Lung (tissue), 12 donors: Measurements from ENCODE around the gene NEB. TPM values are rescaled to one million over a fixed set of nuclear protein-coding genes. Genes with fewer than 3 reads are reported as not detected.

Source experiments
- ATAC-seq: fragments of 200-7000 bp; cut with Tn5 transposase; one replicate; pipeline ENCODE4 v1.9.1; 2020; ENCODE audit warnings: moderate number of reproducible peaks; ENCODE audit not compliant: insufficient read depth, low FRiP score
- DNase-seq, 3 donors: peaks; one replicate each; pipeline ENCODE4 v3.0.0-alpha.2; 2013 to 2017
- H3K27ac ChIP-seq, 2 donors: one replicate each; pipeline ENCODE4 v1.5.1; 2013; ENCODE audit warnings: mild to moderate bottlenecking in 2 of 2, moderate library complexity in 2 of 2, control low read depth in 1 of 2, inconsistent platforms in 1 of 2, low read depth in 1 of 2, low read length in 1 of 2
- H3K27me3 ChIP-seq, 3 donors: one replicate each; pipeline ENCODE4 v1.5.1; 2013; ENCODE audit warnings: low read length in 2 of 3; ENCODE audit not compliant: control insufficient read depth in 3 of 3, insufficient read depth in 3 of 3
- H3K36me3 ChIP-seq, 4 donors: one replicate each; pipeline ENCODE4 v1.5.1; 2013; ENCODE audit warnings: low read length in 4 of 4, mild to moderate bottlenecking in 1 of 4, moderate library complexity in 1 of 4; ENCODE audit not compliant: control insufficient read depth in 4 of 4, insufficient read depth in 4 of 4
- H3K4me1 ChIP-seq, 5 donors: one replicate each; pipeline ENCODE4 v1.5.1; 2013; ENCODE audit warnings: low read length in 5 of 5, mild to moderate bottlenecking in 2 of 5, moderate library complexity in 1 of 5; ENCODE audit not compliant: control insufficient read depth in 5 of 5, insufficient read depth in 5 of 5
- H3K4me3 ChIP-seq: one replicate; pipeline ENCODE4 v1.5.1; 2013; ENCODE audit warnings: mild to moderate bottlenecking, control low read depth, moderate library complexity
- H3K9ac ChIP-seq, 2 donors: one replicate each; pipeline ENCODE4 v1.5.1; 2013; ENCODE audit warnings: low read length in 2 of 2, control low read depth in 1 of 2; ENCODE audit not compliant: insufficient read depth in 1 of 2
- H3K9me3 ChIP-seq, 4 donors: one replicate each; pipeline ENCODE4 v1.5.1; 2013; ENCODE audit warnings: low read length in 3 of 4, mild to moderate bottlenecking in 1 of 4, moderate library complexity in 1 of 4; ENCODE audit not compliant: control insufficient read depth in 4 of 4, insufficient read depth in 3 of 4
- CTCF ChIP-seq: IDR thresholded peaks from 2 replicates; pipeline ENCODE4 v1.5.1; 2012; ENCODE audit warnings: mild to moderate bottlenecking; ENCODE audit errors: control extremely low read depth, extremely low read depth
- WGBS, 2 donors: extraction: QIAGEN DNeasy Blood & Tissue Kit; methylation state at CpG; one replicate each; pipeline ENCODE4 v1.1.7; 2013; 5-methylcytosine and 5-hydroxymethylcytosine counted together
- polyA plus RNA-seq, 2 donors: library from polyadenylated mRNA; stranded (reverse); fragments of 200-250 nt; gene quantifications; one replicate each; pipeline ENCODE4 v1.2.1, GENCODE V29; 2013
- total RNA-seq, 2 donors: library from RNA; depleted of rRNA in 1 of 2; stranded (reverse); fragments of >200 nt in 1 of 2; gene quantifications; one replicate each; pipeline ENCODE4 v1.2.1, GENCODE V29; 2014 to 2021
- donor health status: control.
- donor health status: control.
- donor health status: Bipolar disorder and iron deficiency.
- donor health status: healthy.
- donor health status: DM: yes; HTN: yes; CAD: no.

NEB gene
- total and polyA plus RNA-seq, 4 donors: 0.52 to 2.1 (median 1.0) TPM

- no peak for TF ChIP-seq CTCF
- DNase-seq (no peak), ATAC-seq (no peak)
- no peak overlapping the region for H3K4me3 ChIP-seq
- H3K27me3 ChIP-seq: no peaks in the 10 kb centered on the region
- no peak overlapping the region for H3K27ac ChIP-seq
- WGBS, 2 donors: 95 to 98% methylated on average over 7 of the region's 7 CpGs
- peaks cover 0 to 4% (median 0%) of the 10 kb centered on the region in 4 donors for H3K9me3 ChIP-seq
- peaks cover 0 to 2% (median 0%) of the 10 kb centered on the region in 5 donors for H3K4me1 ChIP-seq
- H3K9ac ChIP-seq: no peak overlapping the region
- peaks cover 0 to 2% (median 0%) of the 10 kb centered on the region in 4 donors for H3K36me3 ChIP-seq
Measured at GRCh38 chr2:151522556-151522955, 211.7 kb downstream of the NEB start.

GRCh38 chr2:151520976-151521375 lies 213.3 kb downstream of the NEB start:
- no peak for DNase-seq
- Histone ChIP-seq H3K9ac (no peak overlapping the region), H3K9me3 (peaks cover 0 to 2% (median 0%) of the 10 kb centered on the region in 4 donors), H3K36me3 (no peaks in the 10 kb centered on the region), H3K4me1 (peaks cover 0 to 2% (median 0%) of the 10 kb centered on the region in 5 donors), H3K27ac (no peak overlapping the region), H3K4me3 (no peak overlapping the region), H3K27me3 (no peaks in the 10 kb centered on the region)
- no peak for TF ChIP-seq CTCF
- ATAC-seq: no peak
- 70 to 76% methylated on average over 1 of the region's 1 CpG for WGBS, 2 donors

GRCh38 chr2:151518802-151519201 lies 215.5 kb downstream of the NEB start:
- no peak overlapping the region for H3K4me3 ChIP-seq
- H3K4me1 ChIP-seq: no peaks in the 10 kb centered on the region
- H3K9me3 ChIP-seq: no peaks in the 10 kb centered on the region
- 89 to 93% methylated on average over 3 of the region's 3 CpGs for WGBS, 2 donors
- no peaks in the 10 kb centered on the region for H3K27me3 ChIP-seq
- ATAC-seq (no peak), DNase-seq (no peak)
- TF ChIP-seq CTCF: no peak
- no peak overlapping the region for H3K9ac ChIP-seq
- no peak overlapping the region for H3K27ac ChIP-seq
- no peaks in the 10 kb centered on the region for H3K36me3 ChIP-seq

GRCh38 chr2:151508519-151508918 lies 225.8 kb downstream of the NEB start:
- ATAC-seq (no peak), DNase-seq (peak in 1 of 3 donors; percentile 9)
- Histone ChIP-seq H3K27ac (no peak overlapping the region), H3K4me3 (no peak overlapping the region), H3K9me3 (no peaks in the 10 kb centered on the region), H3K4me1 (no peaks in the 10 kb centered on the region), H3K36me3 (no peaks in the 10 kb centered on the region), H3K9ac (no peak overlapping the region), H3K27me3 (no peaks in the 10 kb centered on the region)
- TF ChIP-seq CTCF: no peak
- 88 to 90% methylated on average over 3 of the region's 3 CpGs for WGBS, 2 donors
